ENCODE data around the gene ADSS1. TPM values are rescaled to one million over a fixed set of nuclear protein-coding genes. Genes with fewer than 3 reads are reported as not detected.

Gene ADSS1
- total RNA-seq, 5 donors from 2014 or later (not counting 1 experiment from before 2014, with no cell fraction given): 2.4 to 5.7 (median 3.5) TPM

DNA sequence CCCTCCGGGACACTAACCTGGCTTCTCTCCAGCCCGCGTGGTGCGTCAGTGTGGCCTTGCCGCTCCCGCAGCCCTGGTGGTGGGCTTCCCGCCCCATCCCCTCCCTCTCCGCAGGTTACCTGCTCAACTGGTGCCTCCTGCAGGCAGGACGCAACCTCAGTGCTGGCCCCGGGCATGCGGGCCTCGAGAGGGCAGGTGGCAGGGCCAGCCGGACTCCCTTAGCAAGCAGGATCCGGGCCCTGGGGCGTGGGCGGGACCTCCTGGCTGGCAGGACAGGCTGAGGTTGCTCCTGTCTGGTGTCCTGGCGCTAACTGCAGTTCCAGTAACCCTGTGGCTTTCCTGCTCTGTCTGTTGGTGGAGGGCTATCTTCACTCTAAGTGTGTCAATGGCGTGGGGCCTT is 8.6 kb upstream of the ADSS1 start:
- no peak overlapping the region for H3K27ac Mint-ChIP-seq
- ChIA-PET CTCF (no interaction called here), POLR2A (no interaction called here)
- no peak overlapping the region for H3K4me3 Mint-ChIP-seq
- 95% methylated on average over 14 of the region's 18 CpGs for WGBS (ENCODE audit: insufficient coverage)
- Histone ChIP-seq H3K4me3 (ENCODE audit: control insufficient read depth in 1 of 2, extremely low read depth in 1 of 2, low read length in 1 of 2) (no peak overlapping the region), H3K4me1 (ENCODE audit: control insufficient read depth in 1 of 2, extremely low read depth in 1 of 2, insufficient read depth in 2 of 2, low read length in 2 of 2) (no peaks in the 10 kb centered on the region), H3K9me3 (no peaks in the 10 kb centered on the region), H3K27me3 (replicated peaks in 1 of 2; ENCODE audit: control insufficient read depth in 2 of 2, extremely low read depth in 1 of 2, insufficient read depth in 2 of 2, low read length in 1 of 2) (no peaks in the 10 kb centered on the region), H3K27ac (ENCODE audit: low read length) (no peak overlapping the region), H3K36me3 (ENCODE audit: control insufficient read depth in 2 of 2, extremely low read depth in 1 of 2, insufficient read depth in 1 of 2, low read length in 1 of 2) (peaks cover 13 to 18% of the 10 kb centered on the region in 2 donors)
- H3K4me1 Mint-ChIP-seq: peaks cover 0 to 3% (median 0%) of the 10 kb centered on the region in 3 donors
- no peak for DNase-seq
- H3K9me3 Mint-ChIP-seq: no peaks in the 10 kb centered on the region
- no peaks in the 10 kb centered on the region for H3K27me3 Mint-ChIP-seq
- peaks cover 12% of the 10 kb centered on the region for H3K36me3 Mint-ChIP-seq
- no peak for ATAC-seq (replicated peaks in 1 of 4)

DNA sequence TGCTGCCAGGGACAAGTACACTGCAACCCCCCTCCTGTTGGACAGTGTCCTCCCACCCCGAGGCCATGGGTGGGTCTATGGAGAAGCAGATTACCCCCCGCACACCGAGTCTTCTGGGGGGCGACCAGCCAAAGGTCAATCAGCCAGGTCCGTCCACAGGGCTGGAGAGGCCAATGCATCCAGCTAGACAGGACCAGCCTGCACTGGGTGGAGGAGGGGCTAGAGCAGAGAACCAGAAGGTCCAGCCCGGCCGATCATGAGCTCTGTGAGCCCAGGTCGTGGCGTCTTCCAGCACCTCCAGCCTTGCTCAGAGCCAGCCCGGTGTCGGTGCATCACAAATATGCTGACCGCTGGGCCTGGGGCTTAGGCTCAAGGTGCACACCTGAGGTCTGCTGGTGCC is 8.2 kb upstream of the ADSS1 start:
- Mint-ChIP-seq H3K4me3 (no peak overlapping the region), H3K27me3 (no peaks in the 10 kb centered on the region), H3K4me1 (peaks cover 0 to 3% (median 0%) of the 10 kb centered on the region in 3 donors), H3K36me3 (peaks cover 12% of the 10 kb centered on the region), H3K9me3 (no peaks in the 10 kb centered on the region), H3K27ac (no peak overlapping the region)
- peaks cover 13 to 18% of the 10 kb centered on the region in 2 donors for H3K36me3 ChIP-seq (ENCODE audit: control insufficient read depth in 2 of 2, extremely low read depth in 1 of 2, insufficient read depth in 1 of 2, low read length in 1 of 2)
- ATAC-seq (replicated peaks in 1 of 4) (no peak), DNase-seq (no peak)
- no peaks in the 10 kb centered on the region for H3K4me1 ChIP-seq (ENCODE audit: control insufficient read depth in 1 of 2, extremely low read depth in 1 of 2, insufficient read depth in 2 of 2, low read length in 2 of 2)
- no peaks in the 10 kb centered on the region for H3K27me3 ChIP-seq (replicated peaks in 1 of 2; ENCODE audit: control insufficient read depth in 2 of 2, extremely low read depth in 1 of 2, insufficient read depth in 2 of 2, low read length in 1 of 2)
- 96% methylated on average over 12 of the region's 12 CpGs for WGBS (ENCODE audit: insufficient coverage)
- H3K4me3 ChIP-seq (ENCODE audit: control insufficient read depth in 1 of 2, extremely low read depth in 1 of 2, low read length in 1 of 2): no peak overlapping the region
- H3K9me3 ChIP-seq: no peaks in the 10 kb centered on the region
- POLR2A ChIA-PET: no interaction called here
- H3K27ac ChIP-seq (ENCODE audit: low read length): no peak overlapping the region
- CTCF ChIA-PET: no interaction called here

DNA sequence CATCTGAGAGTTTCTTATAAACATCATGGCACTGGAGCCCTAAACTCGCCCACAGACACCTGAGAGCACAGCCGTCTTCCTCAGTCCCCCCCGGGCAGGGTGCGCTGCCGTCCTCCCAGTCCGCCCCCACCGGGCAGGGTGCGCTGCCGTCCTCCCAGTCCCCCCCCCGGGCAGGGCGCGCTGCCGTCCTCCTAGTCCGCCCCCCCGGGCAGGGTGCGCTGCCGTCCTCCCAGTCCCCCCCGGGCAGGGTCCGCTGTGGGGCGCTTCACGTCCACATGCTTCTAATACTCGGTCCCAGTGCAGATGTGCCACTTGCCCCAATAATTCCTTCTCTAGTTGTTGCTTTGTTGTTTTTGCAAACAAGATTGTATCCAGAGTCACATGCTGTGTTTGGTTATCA is 6.9 kb upstream of the ADSS1 start:
- no peaks in the 10 kb centered on the region for H3K27me3 ChIP-seq (replicated peaks in 1 of 2; ENCODE audit: control insufficient read depth in 2 of 2, extremely low read depth in 1 of 2, insufficient read depth in 2 of 2, low read length in 1 of 2)
- no peaks in the 10 kb centered on the region for H3K9me3 ChIP-seq
- H3K4me1 ChIP-seq (ENCODE audit: control insufficient read depth in 1 of 2, extremely low read depth in 1 of 2, insufficient read depth in 2 of 2, low read length in 2 of 2): no peaks in the 10 kb centered on the region
- Mint-ChIP-seq H3K27me3 (no peaks in the 10 kb centered on the region), H3K4me3 (no peak overlapping the region), H3K4me1 (peaks cover 0 to 3% (median 0%) of the 10 kb centered on the region in 3 donors), H3K27ac (no peak overlapping the region), H3K36me3 (peaks cover 12% of the 10 kb centered on the region), H3K9me3 (no peaks in the 10 kb centered on the region)
- ChIA-PET CTCF (no interaction called here), POLR2A (no interaction called here)
- H3K27ac ChIP-seq (ENCODE audit: low read length): no peak overlapping the region
- peaks cover 11 to 15% of the 10 kb centered on the region in 2 donors for H3K36me3 ChIP-seq (ENCODE audit: control insufficient read depth in 2 of 2, extremely low read depth in 1 of 2, insufficient read depth in 1 of 2, low read length in 1 of 2)
- no peak for DNase-seq
- WGBS (ENCODE audit: insufficient coverage): 98% methylated on average over 8 of the region's 22 CpGs
- no peak overlapping the region for H3K4me3 ChIP-seq (ENCODE audit: control insufficient read depth in 1 of 2, extremely low read depth in 1 of 2, low read length in 1 of 2)
- no peak for ATAC-seq (replicated peaks in 1 of 4)

DNA sequence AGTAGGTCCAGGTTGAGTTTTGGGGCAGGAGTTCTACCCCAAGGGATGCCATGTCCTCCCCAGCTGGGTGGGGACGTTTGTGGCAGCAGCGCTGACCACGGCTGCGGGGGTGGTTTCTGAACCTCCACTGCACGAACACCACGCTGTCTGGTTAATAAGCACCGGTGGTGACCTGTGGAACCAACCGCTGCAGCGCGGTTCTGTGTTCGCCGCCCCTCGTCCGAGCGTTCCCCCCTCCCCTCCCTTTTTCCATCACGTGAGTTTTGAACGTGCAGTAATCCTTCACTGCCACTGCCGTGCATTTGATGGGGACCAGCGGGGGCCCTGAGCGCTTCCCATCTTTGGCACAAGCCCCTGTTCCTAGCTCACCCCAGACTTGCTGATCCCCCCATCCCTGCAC is 6.4 kb upstream of the ADSS1 start:
- peaks cover 12% of the 10 kb centered on the region for H3K36me3 Mint-ChIP-seq
- H3K9me3 Mint-ChIP-seq: no peaks in the 10 kb centered on the region
- Histone ChIP-seq H3K27me3 (replicated peaks in 1 of 2; ENCODE audit: control insufficient read depth in 2 of 2, extremely low read depth in 1 of 2, insufficient read depth in 2 of 2, low read length in 1 of 2) (no peaks in the 10 kb centered on the region), H3K4me1 (ENCODE audit: control insufficient read depth in 1 of 2, extremely low read depth in 1 of 2, insufficient read depth in 2 of 2, low read length in 2 of 2) (no peaks in the 10 kb centered on the region), H3K4me3 (ENCODE audit: control insufficient read depth in 1 of 2, extremely low read depth in 1 of 2, low read length in 1 of 2) (no peak overlapping the region), H3K9me3 (no peaks in the 10 kb centered on the region), H3K36me3 (ENCODE audit: control insufficient read depth in 2 of 2, extremely low read depth in 1 of 2, insufficient read depth in 1 of 2, low read length in 1 of 2) (peaks cover 8 to 12% of the 10 kb centered on the region in 2 donors), H3K27ac (ENCODE audit: low read length) (no peak overlapping the region)
- DNase-seq (no peak), ATAC-seq (replicated peaks in 1 of 4) (no peak)
- no peaks in the 10 kb centered on the region for H3K27me3 Mint-ChIP-seq
- CTCF ChIA-PET: no interaction called here
- 66% methylated on average over 8 of the region's 20 CpGs for WGBS (ENCODE audit: insufficient coverage)
- no peak overlapping the region for H3K27ac Mint-ChIP-seq
- H3K4me1 Mint-ChIP-seq: peaks cover 0 to 3% (median 0%) of the 10 kb centered on the region in 3 donors
- H3K4me3 Mint-ChIP-seq: no peak overlapping the region
- POLR2A ChIA-PET: no interaction called here

DNA sequence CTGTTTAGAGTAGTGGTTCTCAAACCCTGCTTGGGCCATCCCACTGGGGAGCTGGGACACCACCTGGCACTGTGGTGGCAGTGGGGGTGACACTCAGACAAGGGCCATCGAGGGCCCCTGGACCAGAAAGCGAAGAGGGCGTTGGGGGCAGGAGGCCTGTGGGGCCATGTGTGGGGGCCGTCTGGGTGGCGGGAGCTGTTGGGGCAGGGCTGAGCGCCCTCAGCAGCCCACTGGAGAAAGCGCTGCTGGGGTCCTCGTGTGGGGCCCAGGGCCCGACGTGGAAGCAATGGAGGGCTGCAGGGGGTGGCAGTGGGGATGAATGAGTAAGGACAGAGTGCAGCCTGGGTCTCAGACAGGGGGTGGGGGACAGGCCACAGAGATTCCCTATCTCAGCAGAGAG is 5.9 kb upstream of the ADSS1 start:
- 94% methylated on average over 10 of the region's 10 CpGs for WGBS (ENCODE audit: insufficient coverage)
- CTCF ChIA-PET: no interaction called here
- H3K9me3 ChIP-seq: no peaks in the 10 kb centered on the region
- Mint-ChIP-seq H3K27me3 (no peaks in the 10 kb centered on the region), H3K27ac (no peak overlapping the region), H3K4me1 (peaks cover 0 to 3% (median 0%) of the 10 kb centered on the region in 3 donors), H3K36me3 (peaks cover 12% of the 10 kb centered on the region), H3K9me3 (no peaks in the 10 kb centered on the region), H3K4me3 (no peak overlapping the region)
- DNase-seq: no peak
- no peak for ATAC-seq (replicated peaks in 1 of 4)
- H3K27ac ChIP-seq (ENCODE audit: low read length): no peak overlapping the region
- no peak overlapping the region for H3K4me3 ChIP-seq (ENCODE audit: control insufficient read depth in 1 of 2, extremely low read depth in 1 of 2, low read length in 1 of 2)
- peaks cover 0 to 2% of the 10 kb centered on the region in 2 experiments for H3K4me1 ChIP-seq (ENCODE audit: control insufficient read depth in 1 of 2, extremely low read depth in 1 of 2, insufficient read depth in 2 of 2, low read length in 2 of 2)
- POLR2A ChIA-PET: no interaction called here
- peaks cover 7 to 12% of the 10 kb centered on the region in 2 donors for H3K36me3 ChIP-seq (ENCODE audit: control insufficient read depth in 2 of 2, extremely low read depth in 1 of 2, insufficient read depth in 1 of 2, low read length in 1 of 2)
- no peaks in the 10 kb centered on the region for H3K27me3 ChIP-seq (replicated peaks in 1 of 2; ENCODE audit: control insufficient read depth in 2 of 2, extremely low read depth in 1 of 2, insufficient read depth in 2 of 2, low read length in 1 of 2)

DNA sequence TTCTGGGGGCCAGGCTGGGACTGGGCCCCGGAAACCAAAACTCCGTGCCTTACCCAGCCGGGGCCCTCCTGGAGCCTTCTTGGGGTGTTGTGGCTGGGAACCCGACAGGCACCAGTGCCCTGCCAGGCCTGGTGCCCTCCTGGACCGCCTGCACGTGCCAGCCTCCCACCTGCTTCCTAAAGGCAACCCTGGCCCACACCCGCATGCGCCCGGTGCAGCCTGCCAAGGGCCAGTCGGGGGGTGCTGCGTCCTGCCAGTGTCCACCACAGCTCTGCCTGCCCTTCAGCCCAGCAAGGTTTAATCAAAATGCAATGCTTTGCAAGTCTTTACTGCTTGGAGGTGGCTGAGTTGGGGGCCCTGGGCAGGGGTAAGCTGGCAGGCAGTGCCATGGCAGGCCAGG is 5.2 kb upstream of the ADSS1 start:
- peaks cover 12% of the 10 kb centered on the region for H3K36me3 Mint-ChIP-seq
- no peak for DNase-seq

DNA sequence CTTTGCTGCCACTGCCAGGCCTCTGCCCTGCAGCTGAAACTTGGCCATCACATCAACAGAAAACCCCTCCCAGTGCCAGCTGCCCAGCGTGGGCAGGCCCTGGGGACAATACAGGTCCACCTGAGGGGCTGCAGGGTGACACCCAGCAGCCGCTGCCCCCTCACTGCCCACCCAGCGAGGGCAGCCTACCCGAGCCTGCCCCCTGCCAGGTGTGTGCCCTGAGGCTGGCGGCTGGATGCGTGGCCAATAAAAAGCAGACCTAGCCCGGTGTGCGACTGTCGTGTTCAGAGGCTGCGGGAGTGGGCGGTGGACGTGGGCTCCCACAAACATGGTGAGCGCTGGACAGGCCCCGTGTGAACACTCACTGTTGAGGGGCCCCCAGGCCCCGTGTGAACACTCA is 4.7 kb upstream of the ADSS1 start:
- H3K27ac ChIP-seq (ENCODE audit: low read length): no peak overlapping the region
- H3K27me3 Mint-ChIP-seq: no peaks in the 10 kb centered on the region
- peaks cover 0 to 9% of the 10 kb centered on the region in 2 experiments for H3K4me1 ChIP-seq (ENCODE audit: control insufficient read depth in 1 of 2, extremely low read depth in 1 of 2, insufficient read depth in 2 of 2, low read length in 2 of 2)
- H3K36me3 ChIP-seq (ENCODE audit: control insufficient read depth in 2 of 2, extremely low read depth in 1 of 2, insufficient read depth in 1 of 2, low read length in 1 of 2): peaks cover 2 to 4% of the 10 kb centered on the region in 2 donors
- no peaks in the 10 kb centered on the region for H3K9me3 Mint-ChIP-seq
- CTCF ChIA-PET: no interaction called here
- no peaks in the 10 kb centered on the region for H3K27me3 ChIP-seq (replicated peaks in 1 of 2; ENCODE audit: control insufficient read depth in 2 of 2, extremely low read depth in 1 of 2, insufficient read depth in 2 of 2, low read length in 1 of 2)
- no peaks in the 10 kb centered on the region for H3K9me3 ChIP-seq
- ATAC-seq (replicated peaks in 1 of 4): no peak
- no peak overlapping the region for H3K4me3 ChIP-seq (ENCODE audit: control insufficient read depth in 1 of 2, extremely low read depth in 1 of 2, low read length in 1 of 2)
- WGBS (ENCODE audit: insufficient coverage): 94% methylated on average over 15 of the region's 15 CpGs
- peaks cover 12% of the 10 kb centered on the region for H3K36me3 Mint-ChIP-seq
- H3K27ac Mint-ChIP-seq: no peak overlapping the region
- H3K4me3 Mint-ChIP-seq: no peak overlapping the region
- H3K4me1 Mint-ChIP-seq: peaks cover 0 to 3% (median 0%) of the 10 kb centered on the region in 3 donors
- no peak for DNase-seq
- POLR2A ChIA-PET: no interaction called here

More for the DNA sequence above, 5.2 kb upstream of the ADSS1 start:
- H3K4me1 Mint-ChIP-seq: peaks cover 0 to 3% (median 0%) of the 10 kb centered on the region in 3 donors
- H3K27me3 Mint-ChIP-seq: no peaks in the 10 kb centered on the region
- ChIA-PET CTCF (no interaction called here), POLR2A (no interaction called here)
- H3K4me1 ChIP-seq (ENCODE audit: control insufficient read depth in 1 of 2, extremely low read depth in 1 of 2, insufficient read depth in 2 of 2, low read length in 2 of 2): peaks cover 0 to 8% of the 10 kb centered on the region in 2 experiments
- peaks cover 5 to 6% of the 10 kb centered on the region in 2 donors for H3K36me3 ChIP-seq (ENCODE audit: control insufficient read depth in 2 of 2, extremely low read depth in 1 of 2, insufficient read depth in 1 of 2, low read length in 1 of 2)
- no peak overlapping the region for H3K27ac Mint-ChIP-seq
- H3K27ac ChIP-seq (ENCODE audit: low read length): no peak overlapping the region
- H3K9me3 ChIP-seq: no peaks in the 10 kb centered on the region
- H3K4me3 ChIP-seq (ENCODE audit: control insufficient read depth in 1 of 2, extremely low read depth in 1 of 2, low read length in 1 of 2): no peak overlapping the region
- H3K9me3 Mint-ChIP-seq: no peaks in the 10 kb centered on the region
- no peak overlapping the region for H3K4me3 Mint-ChIP-seq
- WGBS (ENCODE audit: insufficient coverage): 95% methylated on average over 7 of the region's 11 CpGs
- no peak for ATAC-seq (replicated peaks in 1 of 4)
- no peaks in the 10 kb centered on the region for H3K27me3 ChIP-seq (replicated peaks in 1 of 2; ENCODE audit: control insufficient read depth in 2 of 2, extremely low read depth in 1 of 2, insufficient read depth in 2 of 2, low read length in 1 of 2)

Measured in T-cell (primary cell).